UCSD-AML1 (cell line): ENCODE measurements around the gene SLC66A2.

Source experiments
- DNase-seq: peaks from one replicate; lab custom pipeline; 2025; ENCODE audit not compliant: unreplicated experiment; lab: John Stamatoyannopoulos, UW

Gene SLC66A2

GRCh38 chr18:79852561-79853302 lies 98.7 kb downstream of the SLC66A2 start:
- no peak for DNase-seq
